ENCODE results near the gene VSIR.

The VSIR gene

GRCh38 chr10:71706216-71707121 lies 66.9 kb downstream of the VSIR start:
- TF ChIP-seq YY1 (IDR thresholded peaks at IDR 0.05; ENCODE audit: low read depth) (no peak), TCF12 (IDR thresholded peaks at IDR 0.05; ENCODE audit: low read depth) (no peak), USF1 (IDR thresholded peaks at IDR 0.05) (no peak), MAX (IDR thresholded peaks at IDR 0.05) (no peak), FOXM1 (IDR thresholded peaks at IDR 0.05; ENCODE audit: borderline replicate concordance, low read depth) (no peak), REST (IDR thresholded peaks at IDR 0.05; ENCODE audit: low read depth) (no peak), EGR1 (IDR thresholded peaks at IDR 0.05) (no peak)

DNA sequence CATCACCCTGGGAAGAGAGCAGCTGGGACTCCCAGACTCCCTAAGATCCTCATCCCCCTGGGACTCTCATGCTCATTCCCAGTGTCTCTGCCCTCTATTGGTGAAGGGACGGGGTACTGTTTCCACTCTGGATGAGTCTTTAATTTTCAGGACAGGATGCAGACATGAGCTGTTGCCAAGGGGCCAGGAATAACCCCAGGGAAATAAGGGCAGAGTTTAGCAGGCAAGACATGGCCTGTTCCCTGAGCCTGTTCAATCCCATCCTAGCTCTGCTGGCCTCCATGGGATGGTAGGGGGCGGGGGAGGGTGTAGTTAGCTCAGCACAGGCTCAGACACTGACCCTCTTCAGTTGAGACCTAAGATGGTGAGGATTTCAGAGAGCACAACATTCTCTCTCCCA lies 67.7 kb downstream of the VSIR start:
- TF ChIP-seq CREB1 (IDR thresholded peaks at IDR 0.05; ENCODE audit: low read depth) (no peak), YY1 (IDR thresholded peaks at IDR 0.05; ENCODE audit: low read depth) (no peak), TEAD4 (IDR thresholded peaks at IDR 0.05) (no peak), REST (IDR thresholded peaks at IDR 0.05; ENCODE audit: low read depth) (no peak), ZBTB7A (IDR thresholded peaks at IDR 0.05; ENCODE audit: low read depth) (no peak), USF1 (IDR thresholded peaks at IDR 0.05) (no peak), RAD21 (IDR thresholded peaks at IDR 0.05; ENCODE audit: low read depth) (no peak)

- TF ChIP-seq TAF1 (IDR thresholded peaks at IDR 0.05; ENCODE audit: low read depth): no peak
- no peak for TF ChIP-seq TEAD4 (IDR thresholded peaks at IDR 0.05)
- TF ChIP-seq CREB1 (IDR thresholded peaks at IDR 0.05; ENCODE audit: low read depth): no peak
- TF ChIP-seq CEBPB (IDR thresholded peaks at IDR 0.05): no peak
- no peak for TF ChIP-seq EP300 (IDR thresholded peaks at IDR 0.05; ENCODE audit: borderline replicate concordance)
- TF ChIP-seq MAX (IDR thresholded peaks at IDR 0.05): no peak
- TF ChIP-seq FOXM1 (IDR thresholded peaks at IDR 0.05; ENCODE audit: borderline replicate concordance, low read depth): no peak
- TF ChIP-seq EGR1 (IDR thresholded peaks at IDR 0.05): no peak
- TF ChIP-seq TCF12 (IDR thresholded peaks at IDR 0.05; ENCODE audit: low read depth): no peak
- TF ChIP-seq USF1 (IDR thresholded peaks at IDR 0.05): no peak
- no peak for TF ChIP-seq REST (IDR thresholded peaks at IDR 0.05; ENCODE audit: low read depth)
- TF ChIP-seq RAD21 (IDR thresholded peaks at IDR 0.05; ENCODE audit: low read depth): no peak
- no peak for TF ChIP-seq YY1 (IDR thresholded peaks at IDR 0.05; ENCODE audit: low read depth)
- TF ChIP-seq ZBTB7A (IDR thresholded peaks at IDR 0.05; ENCODE audit: low read depth): no peak
- no peak for TF ChIP-seq NFIC (IDR thresholded peaks at IDR 0.05)
These were observed 68.5 kb downstream of the VSIR start for GRCh38 chr10:71704816-71705215.

DNA sequence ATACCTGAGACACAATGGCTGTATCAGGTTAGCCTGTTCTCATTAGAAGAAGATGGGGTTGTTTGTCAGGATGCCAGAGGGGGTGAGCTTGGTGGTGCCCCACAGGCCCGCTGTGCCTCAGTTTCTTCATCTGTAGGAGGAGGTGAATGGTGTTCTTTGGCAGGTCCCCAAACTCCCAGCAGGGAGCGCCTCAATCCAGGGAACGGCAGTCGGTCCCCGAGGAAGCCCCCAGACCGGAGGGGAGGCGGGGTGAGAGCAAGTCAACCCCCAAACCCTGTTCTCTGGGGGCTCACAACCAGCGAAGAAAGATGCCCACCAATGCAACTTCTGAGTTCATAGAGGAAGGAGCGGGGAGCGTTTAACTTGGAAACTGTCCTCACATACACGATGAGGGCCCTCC lies 69.7 kb downstream of the VSIR start:
- TF ChIP-seq CEBPB (IDR thresholded peaks at IDR 0.05): no peak
- no peak for TF ChIP-seq ZBTB7A (IDR thresholded peaks at IDR 0.05; ENCODE audit: low read depth)
- no peak for TF ChIP-seq YY1 (IDR thresholded peaks at IDR 0.05; ENCODE audit: low read depth)
- no peak for TF ChIP-seq TAF1 (IDR thresholded peaks at IDR 0.05; ENCODE audit: low read depth)
- TF ChIP-seq FOXM1 (IDR thresholded peaks at IDR 0.05; ENCODE audit: borderline replicate concordance, low read depth): no peak
- TF ChIP-seq USF1 (IDR thresholded peaks at IDR 0.05): no peak
- no peak for TF ChIP-seq CREB1 (IDR thresholded peaks at IDR 0.05; ENCODE audit: low read depth)
- TF ChIP-seq NFIC (IDR thresholded peaks at IDR 0.05): no peak
- no peak for TF ChIP-seq EGR1 (IDR thresholded peaks at IDR 0.05)
- TF ChIP-seq TCF12 (IDR thresholded peaks at IDR 0.05; ENCODE audit: low read depth): no peak

Measured in Ishikawa (cell line).